ENCODE data around the gene RARRES2. TPM values are rescaled to one million over a fixed set of nuclear protein-coding genes. Genes with fewer than 3 reads are reported as not detected.
A peak's percentile ranks its signal among the peaks of the same experiment; 100 is the strongest.

Gene RARRES2
- total RNA-seq, 1 experiment from 2014 or later: 60.9 TPM

DNA sequence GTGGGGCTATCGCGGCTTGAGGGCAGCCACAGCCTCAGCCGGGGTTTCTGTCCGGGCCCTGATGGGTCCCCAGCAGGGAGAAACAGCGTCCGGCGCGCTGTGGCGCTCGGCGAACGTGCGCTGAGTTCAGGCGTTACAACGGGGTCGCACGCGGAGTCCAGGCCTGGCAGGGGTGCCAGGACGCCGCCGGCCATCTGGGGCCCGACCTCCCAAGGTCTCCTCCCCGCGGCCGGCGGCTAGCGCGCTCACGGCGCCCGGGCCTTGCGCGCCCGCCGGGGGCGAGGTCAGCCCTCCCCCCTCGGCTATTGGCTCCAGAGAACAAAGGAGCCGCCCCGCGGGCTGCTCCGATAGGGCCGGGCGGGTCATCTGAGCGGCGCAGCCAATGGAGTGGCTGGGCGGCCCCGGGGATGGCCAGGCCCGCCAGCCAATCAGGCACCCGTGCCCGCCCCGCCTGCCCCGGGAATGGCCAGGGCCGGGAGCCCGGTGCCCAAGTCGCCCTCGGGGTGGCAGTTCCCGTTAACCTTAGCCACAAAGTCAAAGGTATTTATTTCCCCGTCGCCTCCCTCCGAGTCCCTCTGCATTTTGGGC is 37.5 kb upstream of the RARRES2 start, which contains the start of gene ZNF775:
ZNF775 (plus strand) TSS at position 478 of the 588 bp plus-strand sequence. CDS start 9,141 bp downstream, outside the sequence.
- H3K4me2 ChIP-seq (ENCODE audit: insufficient read depth, insufficient read length, low read length): peak within 1 kb of the TSS; percentile 83
- H3K4me1 ChIP-seq (ENCODE audit: insufficient read depth, low read length): peaks cover 20% of the 10 kb centered on the region
- peaks cover 9% of the 10 kb centered on the region; the same call in 1 of the 2 replicates for H3K79me2 ChIP-seq (ENCODE audit: insufficient read depth, low read length)
- no peak within 1 kb of the TSS for H3T11ph ChIP-seq (ENCODE audit: low read length)
- H2AK5ac ChIP-seq (ENCODE audit: insufficient read length, low read length): no peak within 1 kb of the TSS
- peak within 1 kb of the TSS; percentile 2; the same call in 1 of the 2 replicates for H3K14ac ChIP-seq (ENCODE audit: insufficient read depth, low read length)
- H2BK20ac ChIP-seq (ENCODE audit: low read depth, low read length, poor library complexity, severe bottlenecking): no peak within 1 kb of the TSS
- no peak within 1 kb of the TSS for H2BK12ac ChIP-seq (ENCODE audit: insufficient read length, low read depth, low read length)
- H3K9ac ChIP-seq (ENCODE audit: extremely low read depth, insufficient read length, low read length): peak within 1 kb of the TSS; percentile 48
- Mint-ChIP-seq H3K4me1 (peaks cover 73 to 78% of the 10 kb centered on the region in 2 experiments), H3K27ac (peak within 1 kb of the TSS; percentile 93 to 97 (median 95)), H3K27me3 (ENCODE audit: low read depth) (no peaks in the 10 kb centered on the region), H3K9me3 (no peaks in the 10 kb centered on the region), H3K36me3 (ENCODE audit: insufficient read depth in 1 of 3, low read depth in 3 of 3) (peaks cover 14 to 16% (median 15%) of the 10 kb centered on the region in 3 experiments; a peak in 6 of 7 replicates), H3K4me3 (peak within 1 kb of the TSS; percentile 87 to 95)
- H3K4ac ChIP-seq (ENCODE audit: low read depth, low read length): no peak within 1 kb of the TSS; the same call in 1 of the 2 replicates
- no peak within 1 kb of the TSS for H4K5ac ChIP-seq (ENCODE audit: insufficient read length, low read depth, low read length)
- H4K8ac ChIP-seq (replicated peaks; ENCODE audit: insufficient read length, low read depth, low read length): no peak within 1 kb of the TSS
- no peak within 1 kb of the TSS for H4K91ac ChIP-seq (ENCODE audit: insufficient read length, low read depth, low read length)
- no peak within 1 kb of the TSS for H2BK15ac ChIP-seq (ENCODE audit: low read depth, low read length)
- H3K23me2 ChIP-seq (ENCODE audit: insufficient read length, low read depth, low read length, poor library complexity, severe bottlenecking): peaks cover 11% of the 10 kb centered on the region
- H3K27me3 ChIP-seq (ENCODE audit: insufficient read depth, low read length): no peaks in the 10 kb centered on the region
- no peak within 1 kb of the TSS for H2BK120ac ChIP-seq (ENCODE audit: low read depth, low read length, poor library complexity, severe bottlenecking)
- no CpG with 5 or more reads among the region's 60 CpGs for WGBS (ENCODE audit: extremely low coverage, insufficient read length, low lambda C conversion rate)
- H4K20me1 ChIP-seq (ENCODE audit: control insufficient read depth, insufficient read depth, insufficient read length): no peaks in the 10 kb centered on the region
- H3K9me3 ChIP-seq (ENCODE audit: control insufficient read depth, low read depth, low read length): no peaks in the 10 kb centered on the region
- H3K23ac ChIP-seq (ENCODE audit: insufficient read length, low read depth, low read length): no peak within 1 kb of the TSS
- peak within 1 kb of the TSS; percentile 8 for H3K18ac ChIP-seq (ENCODE audit: insufficient read length, low read depth, low read length)
- H3K27ac ChIP-seq (ENCODE audit: insufficient read length, low read depth, low read length): no peak within 1 kb of the TSS
- TF ChIP-seq CTCF (conservative IDR thresholded peaks at IDR 0.05): no peak
- H3K79me1 ChIP-seq (ENCODE audit: insufficient read depth, low read depth, low read length, poor library complexity, severe bottlenecking): no peaks in the 10 kb centered on the region
- no peak within 1 kb of the TSS for H3K56ac ChIP-seq (ENCODE audit: insufficient read length, low read depth, low read length)
- DNase-seq: peak; percentile 97
- no peak within 1 kb of the TSS for H2BK5ac ChIP-seq (ENCODE audit: insufficient read length, low read length)
- no peak within 1 kb of the TSS for H2AFZ ChIP-seq (ENCODE audit: low read length)
